Measurements from ENCODE around the gene GRAP. TPM values are rescaled to one million over a fixed set of nuclear protein-coding genes. Genes with fewer than 3 reads are reported as not detected.

Gene GRAP
- total and polyA plus RNA-seq, 10 of the 15 experiments (the other 5 are each of a cell fraction or from before 2014, with no cell fraction given), result 0.58 to 78.3 (median 36.6) TPM

GRCh38 chr17:18997650-18998196 is 49.0 kb downstream of the GRAP start (continued):
- TF ChIP-seq USF1 (IDR thresholded peaks at IDR 0.05; ENCODE audit: borderline replicate concordance, extremely low read length, insufficient read depth, low read depth, low read length), result no peak
- no peak for TF ChIP-seq WRNIP1 (IDR thresholded peaks at IDR 0.05; ENCODE audit: borderline replicate concordance, low read depth, low read length)

GRCh38 chr17:18996458-18996857 is 50.3 kb downstream of the GRAP start:
- intact Hi-C loops (cut with micrococcal nuclease; ENCODE audit: unreplicated experiment), result no loop called here
- DNase-seq (ENCODE audit: low read depth, low spot score) (no peak), FAIRE-seq (no peak), ATAC-seq (no peak)
- H3K79me2 ChIP-seq (ENCODE audit: control insufficient read depth, insufficient read depth, low read length), result no peaks in the 10 kb centered on the region; the same call in 1 of the 2 replicates
- in situ Hi-C loops (cut with MboI), result no loop called here
- BruUV-seq (replicated peaks), result no TSS peak
- H3K4me2 ChIP-seq (ENCODE audit: control insufficient read depth, insufficient read depth), result no peak overlapping the region
- ChIA-PET POLR2A (no interaction called here), SMC1A (ENCODE audit: uncharacterized antibody, unreplicated experiment) (interaction anchor here (1.6 kb wide), 1 partner anchor 35 kb away, joined by 5 read pairs; no protein-coding TSS in a partner anchor), RAD21 (ENCODE audit: unreplicated experiment) (no interaction called here), CTCF (interaction anchor here (1.2 to 1.7 kb wide), 3 partner anchors 8 to 35 kb away, joined by 3 to 5 read pairs (median 5); no protein-coding TSS in a partner anchor)
- peaks cover 0 to 6% of the 10 kb centered on the region in 2 experiments; a peak in 3 of 4 replicates for H3K36me3 ChIP-seq (ENCODE audit: control insufficient read depth in 2 of 2, insufficient read depth in 2 of 2, low read length in 1 of 2)
- H4K20me1 ChIP-seq (ENCODE audit: control insufficient read depth, insufficient read depth), result no peaks in the 10 kb centered on the region
- no peak overlapping the region for H2AFZ ChIP-seq (ENCODE audit: control insufficient read depth, low read depth, low read length)
- no peaks in the 10 kb centered on the region for H3K27me3 ChIP-seq (replicated peaks in 1 of 2; ENCODE audit: control insufficient read depth in 2 of 2, insufficient read depth in 2 of 2, low read length in 1 of 2)
- no peak overlapping the region for H3K27ac ChIP-seq (ENCODE audit: control insufficient read depth, insufficient read depth)
- peaks cover 6% of the 10 kb centered on the region; the same call in 2 of the 3 replicates for H3K9me3 ChIP-seq (replicated peaks; ENCODE audit: control insufficient read depth, insufficient read depth, low read length)
- peaks cover 17% of the 10 kb centered on the region for H3K4me1 ChIP-seq (ENCODE audit: control insufficient read depth, insufficient read depth, low read length)
- no peak overlapping the region for H3K4me3 ChIP-seq
- H3K9ac ChIP-seq (ENCODE audit: control insufficient read depth, insufficient read depth, low read length), result no peak overlapping the region
- 100% methylated on average over 2 of the region's 2 CpGs for WGBS (ENCODE audit: insufficient coverage, insufficient replicate concordance, low lambda C conversion rate, missing lambda C conversion rate)
- TF ChIP-seq EED (IDR thresholded peaks at IDR 0.05; ENCODE audit: low read depth) (no peak), BCL11A (IDR thresholded peaks at IDR 0.05; ENCODE audit: low read depth, low read length) (no peak), PAX5 (IDR thresholded peaks at IDR 0.05; ENCODE audit: borderline replicate concordance, low read depth, low read length) (no peak), ZNF24 (IDR thresholded peaks at IDR 0.05) (no peak), SMAD1 (IDR thresholded peaks at IDR 0.05; ENCODE audit: low read depth, partially characterized antibody) (no peak), NFIC (IDR thresholded peaks at IDR 0.05; ENCODE audit: low read depth, low read length) (no peak), ESRRA (IDR thresholded peaks at IDR 0.05; ENCODE audit: low read length) (no peak), RCOR1 (conservative IDR thresholded peaks at IDR 0.05; ENCODE audit: low read depth, low read length) (no peak), TCF3 (IDR thresholded peaks at IDR 0.05; ENCODE audit: borderline replicate concordance, insufficient read depth, low read depth, low read length) (no peak)
- TF ChIP-seq, protein P1, sequence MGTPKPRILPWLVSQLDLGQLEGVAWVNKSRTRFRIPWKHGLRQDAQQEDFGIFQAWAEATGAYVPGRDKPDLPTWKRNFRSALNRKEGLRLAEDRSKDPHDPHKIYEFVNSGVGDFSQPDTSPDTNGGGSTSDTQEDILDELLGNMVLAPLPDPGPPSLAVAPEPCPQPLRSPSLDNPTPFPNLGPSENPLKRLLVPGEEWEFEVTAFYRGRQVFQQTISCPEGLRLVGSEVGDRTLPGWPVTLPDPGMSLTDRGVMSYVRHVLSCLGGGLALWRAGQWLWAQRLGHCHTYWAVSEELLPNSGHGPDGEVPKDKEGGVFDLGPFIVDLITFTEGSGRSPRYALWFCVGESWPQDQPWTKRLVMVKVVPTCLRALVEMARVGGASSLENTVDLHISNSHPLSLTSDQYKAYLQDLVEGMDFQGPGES (IDR thresholded peaks at IDR 0.05), result no peak
- TF ChIP-seq, protein P2, sequence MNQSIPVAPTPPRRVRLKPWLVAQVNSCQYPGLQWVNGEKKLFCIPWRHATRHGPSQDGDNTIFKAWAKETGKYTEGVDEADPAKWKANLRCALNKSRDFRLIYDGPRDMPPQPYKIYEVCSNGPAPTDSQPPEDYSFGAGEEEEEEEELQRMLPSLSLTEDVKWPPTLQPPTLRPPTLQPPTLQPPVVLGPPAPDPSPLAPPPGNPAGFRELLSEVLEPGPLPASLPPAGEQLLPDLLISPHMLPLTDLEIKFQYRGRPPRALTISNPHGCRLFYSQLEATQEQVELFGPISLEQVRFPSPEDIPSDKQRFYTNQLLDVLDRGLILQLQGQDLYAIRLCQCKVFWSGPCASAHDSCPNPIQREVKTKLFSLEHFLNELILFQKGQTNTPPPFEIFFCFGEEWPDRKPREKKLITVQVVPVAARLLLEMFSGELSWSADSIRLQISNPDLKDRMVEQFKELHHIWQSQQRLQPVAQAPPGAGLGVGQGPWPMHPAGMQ (IDR thresholded peaks at IDR 0.05; ENCODE audit: borderline replicate concordance), result no peak
- TF ChIP-seq, protein P3, sequence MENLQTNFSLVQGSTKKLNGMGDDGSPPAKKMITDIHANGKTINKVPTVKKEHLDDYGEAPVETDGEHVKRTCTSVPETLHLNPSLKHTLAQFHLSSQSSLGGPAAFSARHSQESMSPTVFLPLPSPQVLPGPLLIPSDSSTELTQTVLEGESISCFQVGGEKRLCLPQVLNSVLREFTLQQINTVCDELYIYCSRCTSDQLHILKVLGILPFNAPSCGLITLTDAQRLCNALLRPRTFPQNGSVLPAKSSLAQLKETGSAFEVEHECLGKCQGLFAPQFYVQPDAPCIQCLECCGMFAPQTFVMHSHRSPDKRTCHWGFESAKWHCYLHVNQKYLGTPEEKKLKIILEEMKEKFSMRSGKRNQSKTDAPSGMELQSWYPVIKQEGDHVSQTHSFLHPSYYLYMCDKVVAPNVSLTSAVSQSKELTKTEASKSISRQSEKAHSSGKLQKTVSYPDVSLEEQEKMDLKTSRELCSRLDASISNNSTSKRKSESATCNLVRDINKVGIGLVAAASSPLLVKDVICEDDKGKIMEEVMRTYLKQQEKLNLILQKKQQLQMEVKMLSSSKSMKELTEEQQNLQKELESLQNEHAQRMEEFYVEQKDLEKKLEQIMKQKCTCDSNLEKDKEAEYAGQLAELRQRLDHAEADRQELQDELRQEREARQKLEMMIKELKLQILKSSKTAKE (IDR thresholded peaks at IDR 0.05; ENCODE audit: low read depth, poor library complexity, severe bottlenecking), result no peak
